K562 (cell line): Measurements from ENCODE around the gene NARF. TPM values are rescaled to one million over a fixed set of nuclear protein-coding genes. Genes with fewer than 3 reads are reported as not detected.

ENCODE experiments used
- ARID4B ChIP-seq: sonication (generic); formaldehyde crosslinking; IDR thresholded peaks from 2 replicates; pipeline ENCODE4 v1.8.0; 2022; ENCODE audit warnings: mild to moderate bottlenecking, missing genetic modification reagents
- DDX20 ChIP-seq: fragments of 450-650 bp; IDR thresholded peaks from 2 replicates; pipeline ENCODE4 v1.6.1; 2016; ENCODE audit warnings: missing genetic modification characterization, low read depth, mild to moderate bottlenecking, missing compliant biosample characterization, moderate library complexity
- DEAF1 ChIP-seq: fragments of 450-650 bp; formaldehyde crosslinking; IDR thresholded peaks from 2 replicates; pipeline ENCODE4 v1.4.0; 2020; ENCODE audit warnings: mild to moderate bottlenecking, moderate library complexity
- HSF4 ChIP-seq: fragments of 250-450 bp; sonication (Bioruptor Pico); IDR thresholded peaks from 2 replicates; pipeline ENCODE4 v2.1.2; 2022; ENCODE audit warnings: mild to moderate bottlenecking, moderate library complexity, borderline replicate concordance
- MIER1 ChIP-seq: fragments of 450-650 bp; IDR thresholded peaks from 2 replicates; pipeline ENCODE4 v1.6.1; 2016; ENCODE audit warnings: antibody characterized with exemption, mild to moderate bottlenecking, low read depth
- NCOA6 ChIP-seq: fragments of 450-650 bp; IDR thresholded peaks from 2 replicates; pipeline ENCODE4 v1.6.1; 2017; ENCODE audit warnings: mild to moderate bottlenecking
- NFIC ChIP-seq: fragments of 450-650 bp; IDR thresholded peaks from 2 replicates; pipeline ENCODE4 v1.6.1; 2017; ENCODE audit warnings: mild to moderate bottlenecking, inconsistent platforms
- NFIX ChIP-seq: fragments of 250-450 bp; sonication (Bioruptor Pico); IDR thresholded peaks from 2 replicates; pipeline ENCODE4 v1.4.0; 2020; ENCODE audit warnings: low read depth, mild to moderate bottlenecking, moderate library complexity
- NUFIP1 ChIP-seq: fragments of 450-650 bp; IDR thresholded peaks from 2 replicates; pipeline ENCODE4 v1.6.1; 2018; ENCODE audit not compliant: partially characterized antibody
- TRIM25 ChIP-seq: fragments of 450-650 bp; IDR thresholded peaks from 2 replicates; pipeline ENCODE4 v1.7.0; 2016; ENCODE audit warnings: borderline replicate concordance
- ZNF24 ChIP-seq: fragments of 450-650 bp; IDR thresholded peaks from 2 replicates; pipeline ENCODE4 v1.6.1; 2016
- ZNF551 ChIP-seq: fragments of 250-450 bp; sonication (Bioruptor Pico); IDR thresholded peaks from 2 replicates; pipeline ENCODE4 v1.5.0; 2021; ENCODE audit warnings: mild to moderate bottlenecking, moderate library complexity
- ZNF609 ChIP-seq: sonication (generic); formaldehyde crosslinking; IDR thresholded peaks from 2 replicates; pipeline ENCODE4 v1.8.1; 2023; ENCODE audit warnings: missing genetic modification reagents, mild to moderate bottlenecking, borderline replicate concordance
- polyA plus RNA-seq, 8 experiments: library from polyadenylated mRNA; depleted of rRNA in 4 of 8; stranded (reverse) in 5 of 8; unstranded in 3 of 8; fragments of >200 nt; fragmentation: Nextera tagmentation in 2 of 8; fragmentation: Illumina TruSeq in 1 of 8; extraction: Ambion mirVana in 2 of 8; extraction: Trizol in 1 of 8; gene quantifications; 2 replicates each; pipeline versions ENCODE4 v1.2.1 to v1.2.3, GENCODE V29; 2011 to 2014; ENCODE audit warnings: inconsistent platforms in 1 of 8, missing spikeins in 1 of 8
- total RNA-seq, 7 experiments: library from RNA; depleted of rRNA in 6 of 7; stranded (reverse); fragments of >200 nt in 6 of 7; fragmentation: Illumina TruSeq in 2 of 7; extraction: Trizol in 2 of 7; gene quantifications; 2 replicates each; pipeline versions ENCODE4 v1.2.1 to v1.2.3, GENCODE V29; 2011 to 2021; ENCODE audit warnings: low replicate concordance in 1 of 7

The NARF gene
- total and polyA plus RNA-seq, 9 of the 15 experiments (the other 6 are each of a cell fraction or from before 2014, with no cell fraction given): 60.4 to 423 (median 132) TPM

- TF ChIP-seq TRIM25 (no peak), NFIX (CRISPR knock-in tag) (no peak), DDX20 (tag) (no peak), ZNF24 (no peak), HSF4 (no peak), NFIC (peak; percentile 62), DEAF1 (CRISPR knock-in tag) (no peak), ARID4B (CRISPR knock-in tag) (peak; percentile 92), ZNF551 (CRISPR knock-in tag) (no peak), MIER1 (no peak), NUFIP1 (no peak), NCOA6 (no peak), ZNF609 (CRISPR knock-in tag) (no peak)
Observed at GRCh38 chr17:82450357-82451106, 8.0 kb upstream of the NARF start, which contains the start of gene CYBC1 (continued).
